Activated CD4-positive, CD25-positive, alpha-beta regulatory T cell treated with anti-CD3 and anti-CD28 coated beads, Interleukin-2, amount 50 U/mL, for 72 hours (primary cell): ENCODE measurements around the gene ATP9B.

ENCODE experiments used
- DNase-seq: peaks from one replicate; pipeline ENCODE4 v3.0.0; 2021

The ATP9B gene

GRCh38 chr18:79204889-79205807, 136.0 kb downstream of the ATP9B start:
- DNase-seq: no peak

- no peak for DNase-seq
Observed at GRCh38 chr18:79206444-79206843, 137.2 kb downstream of the ATP9B start.

- DNase-seq: no peak
Observed at GRCh38 chr18:79208906-79209305, 139.7 kb downstream of the ATP9B start.

GRCh38 chr18:79210002-79210910, 141.1 kb downstream of the ATP9B start:
- no peak for DNase-seq

- no peak for DNase-seq
Observed at GRCh38 chr18:79211844-79212243, 142.7 kb downstream of the ATP9B start.

GRCh38 chr18:79214056-79214455, 144.9 kb downstream of the ATP9B start:
- no peak for DNase-seq

- DNase-seq: no peak
Observed at GRCh38 chr18:79216176-79216575, 147.0 kb downstream of the ATP9B start.

- no peak for DNase-seq
Observed at GRCh38 chr18:79217979-79218604, 148.9 kb downstream of the ATP9B start.

GRCh38 chr18:79218605-79219190, 149.5 kb downstream of the ATP9B start:
- DNase-seq: no peak

GRCh38 chr18:79221136-79221535, 151.9 kb downstream of the ATP9B start:
- DNase-seq: no peak

- no peak for DNase-seq
Observed at GRCh38 chr18:79222790-79223189, 153.6 kb downstream of the ATP9B start.

- no peak for DNase-seq
Observed at GRCh38 chr18:79223431-79223830, 154.2 kb downstream of the ATP9B start.

GRCh38 chr18:79224381-79224780, 155.2 kb downstream of the ATP9B start:
- DNase-seq: no peak

GRCh38 chr18:79227621-79228020, 158.4 kb downstream of the ATP9B start:
- DNase-seq: no peak

- no peak for DNase-seq
Observed at GRCh38 chr18:79229431-79229830, 160.2 kb downstream of the ATP9B start.

- no peak for DNase-seq
Observed at GRCh38 chr18:79234438-79234837, 165.2 kb downstream of the ATP9B start.

- DNase-seq: no peak
Observed at GRCh38 chr18:79239631-79240030, 170.4 kb downstream of the ATP9B start.

- no peak for DNase-seq
Observed at GRCh38 chr18:79241755-79242154, 172.6 kb downstream of the ATP9B start.

GRCh38 chr18:79242246-79242645, 173.1 kb downstream of the ATP9B start:
- DNase-seq: no peak

GRCh38 chr18:79245517-79246001, 176.4 kb downstream of the ATP9B start:
- no peak for DNase-seq

- DNase-seq: peak; percentile 69
Observed at GRCh38 chr18:79246309-79247108, 177.3 kb downstream of the ATP9B start.
